Mesenteric fat pad (tissue), 1 donor: ENCODE measurements around the gene DPF3. TPM values are rescaled to one million over a fixed set of nuclear protein-coding genes. Genes with fewer than 3 reads are reported as not detected.
"Not testable (repeated sequence)": the region's sequence is repeated elsewhere in the genome, so short reads cannot be mapped to it uniquely, and the experiment has no call there.

Experiments
- DNase-seq: peaks from one replicate; pipeline ENCODE4 v3.0.0-alpha.2; 2020; ENCODE audit warnings: low spot score
- total RNA-seq: library from RNA; stranded (reverse); fragmentation: NEBNext Ultra II Directional; extraction: Animal tissue kit (Norgen Biotek cat#: 25700); gene quantifications from one replicate; pipeline ENCODE4 v1.2.1, GENCODE V29; 2021
- donor health status: DM: yes; HTN: yes; CAD: no.

DPF3 gene
- total RNA-seq, 1 donor from 2014 or later = 0.64 TPM

DNA sequence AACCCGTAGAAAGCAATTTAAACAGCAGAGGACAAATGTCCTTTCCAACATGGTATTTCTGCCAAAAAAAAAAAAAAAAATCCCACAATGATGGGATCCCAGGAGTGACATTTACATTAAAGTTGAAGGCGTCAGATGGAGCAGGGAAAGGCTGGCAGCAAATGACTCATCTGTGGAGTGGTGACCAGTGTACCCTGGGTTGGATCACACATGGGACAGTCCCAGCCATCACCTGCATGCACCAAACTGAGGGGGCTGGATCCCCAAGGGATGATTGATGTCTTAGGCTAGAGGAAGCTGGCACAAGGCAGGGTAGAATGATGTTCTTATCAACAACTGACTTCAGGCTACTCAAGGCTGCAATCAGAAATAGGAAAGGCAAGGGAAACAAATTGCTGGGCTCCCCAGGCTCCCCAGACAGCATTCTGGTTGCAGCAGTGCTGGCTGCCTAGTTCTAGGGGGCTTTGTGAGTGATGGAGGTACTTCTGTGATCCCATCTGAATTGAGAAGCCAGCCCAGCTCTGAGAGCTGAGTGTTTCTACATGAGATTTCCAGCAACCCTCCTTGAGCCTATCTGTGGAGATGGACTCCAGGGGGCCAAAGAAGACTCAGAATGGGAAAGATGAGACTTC, 117.9 kb downstream of the DPF3 start:
- DNase-seq = peak; percentile 53

DNA sequence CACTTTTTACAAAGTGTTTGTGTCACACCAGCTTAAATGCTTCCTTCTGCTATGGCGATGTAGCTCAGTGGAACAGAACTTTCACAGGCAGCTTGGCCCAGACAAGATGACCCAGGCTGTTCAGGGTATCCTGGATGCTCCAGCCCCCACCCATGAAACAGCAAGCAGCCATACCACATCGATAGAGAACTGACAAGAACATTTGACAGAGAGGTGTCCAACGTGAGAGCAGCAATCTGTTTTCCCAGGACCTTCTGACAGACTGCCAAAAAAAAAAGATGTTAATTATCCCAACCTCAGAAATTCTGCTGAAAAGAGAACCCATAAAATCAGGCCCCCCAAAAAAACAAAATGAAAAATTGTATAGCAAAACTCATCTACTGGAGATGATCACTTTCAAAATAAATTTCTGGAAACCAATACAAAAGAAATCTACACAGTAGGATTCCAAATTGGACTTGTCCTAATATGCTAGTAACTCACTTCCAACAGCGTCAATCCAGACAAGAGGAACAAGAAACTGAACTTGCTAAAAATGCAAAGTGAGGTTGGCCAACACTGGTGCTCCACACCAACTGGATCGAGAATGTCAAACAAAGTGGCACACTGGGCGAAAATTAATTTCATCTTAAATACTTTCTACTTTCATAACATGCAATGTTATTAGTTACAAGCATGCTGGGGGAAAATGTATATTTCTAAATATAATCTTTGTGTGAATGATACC, 118.8 kb downstream of the DPF3 start:
- no peak for DNase-seq

DNA sequence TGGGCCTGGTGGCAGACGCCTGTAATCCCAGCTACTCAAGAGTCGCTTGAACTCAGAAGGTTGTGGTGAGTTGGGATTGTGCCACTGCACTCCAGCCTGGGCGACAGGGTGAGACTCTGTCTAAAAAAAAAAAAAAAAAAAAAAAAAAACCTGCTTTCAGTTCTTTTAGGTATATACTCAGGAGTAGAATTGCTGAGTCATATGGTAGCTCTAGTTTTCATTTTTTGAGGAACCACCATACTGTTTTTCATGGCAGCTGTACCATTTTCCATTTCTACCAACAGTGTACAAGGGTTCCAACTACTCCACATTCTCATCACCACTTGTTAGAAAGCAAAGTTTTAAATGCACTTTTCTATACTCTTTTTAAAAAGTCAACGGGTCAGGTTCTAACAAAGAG, 119.8 kb downstream of the DPF3 start:
- DNase-seq = no peak

DNA sequence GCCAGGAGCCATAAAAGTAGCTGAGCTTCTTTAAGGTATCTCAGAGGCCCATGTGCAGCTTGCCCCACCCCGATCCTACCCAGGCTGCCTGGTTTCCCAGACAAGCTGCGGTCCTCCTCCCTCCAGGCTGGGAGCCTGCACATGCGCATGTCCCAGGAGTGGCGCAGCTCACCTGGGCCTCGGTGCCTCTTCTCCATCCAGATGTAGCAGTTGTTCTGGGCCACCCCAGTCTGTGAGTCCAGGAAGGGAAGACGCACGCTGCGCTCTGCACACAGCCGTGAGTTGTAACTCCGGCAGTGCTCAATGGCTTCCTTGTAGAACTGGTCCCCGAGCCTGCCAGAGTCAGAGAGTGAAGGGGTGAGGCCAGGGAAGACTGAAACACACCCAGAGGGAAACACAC, 122.3 kb downstream of the DPF3 start:
- DNase-seq = no peak

DNA sequence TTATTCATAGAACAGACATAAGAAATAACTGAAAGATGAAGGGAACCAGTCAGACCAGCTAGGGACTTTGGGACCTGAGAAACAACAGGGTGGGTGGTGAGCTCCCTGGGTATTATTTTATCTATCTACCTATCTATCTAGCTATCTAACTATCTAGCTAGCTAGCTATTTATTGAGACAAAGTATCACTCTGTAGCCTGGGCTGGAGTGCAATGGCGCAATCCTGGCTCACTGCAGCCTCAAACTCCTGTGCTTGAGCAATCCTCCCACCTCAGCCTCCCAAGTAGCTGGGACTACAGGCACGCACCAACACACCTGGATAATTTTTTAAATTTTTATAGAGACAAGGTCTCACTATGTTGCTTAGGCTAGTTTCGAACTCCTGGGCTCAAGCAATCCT, 127.6 kb downstream of the DPF3 start:
- DNase-seq = no peak

DNA sequence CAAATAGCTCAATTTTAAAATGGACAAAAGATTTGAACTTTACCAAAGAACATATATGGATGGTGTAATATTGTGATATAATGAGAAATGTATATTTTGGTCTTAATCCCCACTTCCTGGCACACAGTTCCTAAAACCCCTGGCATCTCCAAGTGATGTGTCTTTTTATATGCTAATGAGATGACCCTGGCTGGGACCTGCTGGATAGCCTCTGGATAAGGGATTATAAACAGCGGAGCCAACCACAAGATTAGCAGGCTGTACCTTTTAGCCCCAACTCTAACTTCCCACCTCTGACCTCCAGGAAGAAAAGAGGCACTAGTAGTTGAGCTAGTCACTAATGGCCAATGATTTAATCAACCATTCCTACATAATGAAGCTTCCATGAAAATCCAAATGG, 130.0 kb downstream of the DPF3 start:
- DNase-seq = no peak

DNA sequence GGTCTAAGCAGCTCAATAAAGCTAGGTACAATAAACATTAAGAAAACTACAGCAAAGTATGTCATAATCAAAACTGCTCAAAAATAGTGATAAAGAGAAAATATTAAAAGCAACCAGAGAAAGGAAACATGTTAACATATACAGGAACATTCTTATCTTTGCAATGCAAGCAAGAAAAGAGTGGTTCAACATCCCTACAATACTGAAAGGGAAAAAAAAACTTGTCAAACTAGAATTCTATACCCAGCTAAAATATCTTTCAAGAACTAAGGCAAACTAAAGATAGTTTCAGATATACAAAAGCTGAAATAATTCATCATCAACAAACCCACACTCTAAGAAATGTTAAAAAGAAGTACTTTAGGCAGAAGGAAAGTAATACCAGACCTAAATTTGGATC, 134.2 kb downstream of the DPF3 start:
- no peak for DNase-seq

DNA sequence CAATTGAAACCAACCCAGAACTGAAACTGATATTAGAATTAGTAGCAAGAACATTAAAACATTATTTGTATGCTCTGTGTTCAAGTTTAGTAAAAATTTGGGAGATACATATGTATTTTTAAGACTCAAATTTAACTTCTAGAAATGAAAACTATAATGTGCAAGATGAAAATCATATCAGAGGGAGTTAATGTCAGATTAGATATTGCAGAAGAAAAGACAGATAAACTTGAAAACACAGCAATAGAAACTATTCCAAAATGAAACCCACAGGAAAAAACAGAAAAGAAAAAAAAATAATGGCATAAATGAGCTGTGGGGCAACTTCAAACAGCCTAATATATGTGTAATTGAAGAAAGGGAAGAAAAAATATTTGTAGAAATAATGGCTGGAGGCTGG, 134.9 kb downstream of the DPF3 start:
- DNase-seq = no peak

DNA sequence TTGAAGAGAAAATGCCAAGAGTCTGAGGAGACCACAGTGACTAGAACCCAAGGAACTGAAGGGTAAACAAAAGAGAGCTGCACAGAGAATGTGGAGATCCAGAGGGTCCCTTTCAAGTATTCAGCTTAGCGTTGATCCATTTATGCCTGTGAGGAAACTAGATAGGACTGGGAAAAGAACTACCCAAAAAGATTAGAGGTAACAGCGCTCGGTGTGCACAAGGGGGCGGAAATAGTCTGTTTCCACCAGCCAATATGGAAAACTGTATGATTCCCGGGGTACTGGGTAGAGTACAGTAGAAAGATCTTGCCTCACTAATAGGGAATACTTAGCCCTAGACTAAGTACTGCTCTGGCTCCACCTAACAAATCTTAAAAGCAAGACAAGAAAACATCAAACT, 135.5 kb downstream of the DPF3 start:
- no peak for DNase-seq

DNA sequence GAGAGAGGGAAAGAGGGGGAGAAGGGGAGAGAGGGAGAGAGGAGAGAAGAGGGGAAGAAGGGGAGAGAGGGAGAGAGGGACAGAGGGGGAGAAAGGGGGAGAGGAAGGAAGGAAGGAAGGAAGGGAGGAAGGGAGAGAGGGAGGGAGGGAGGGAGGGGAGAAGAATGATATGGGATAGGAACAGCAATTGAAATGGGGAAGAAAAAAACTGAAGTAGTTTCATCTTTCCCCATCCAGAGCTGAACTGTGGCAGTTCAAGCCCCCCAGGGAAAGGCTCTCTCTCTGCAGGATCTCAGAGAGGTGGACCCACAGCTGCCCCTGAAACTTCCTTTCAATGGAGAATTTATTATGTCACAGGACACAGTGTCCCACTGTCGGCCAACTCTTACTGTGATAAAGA, 136.9 kb downstream of the DPF3 start:
- no peak for DNase-seq

DNA sequence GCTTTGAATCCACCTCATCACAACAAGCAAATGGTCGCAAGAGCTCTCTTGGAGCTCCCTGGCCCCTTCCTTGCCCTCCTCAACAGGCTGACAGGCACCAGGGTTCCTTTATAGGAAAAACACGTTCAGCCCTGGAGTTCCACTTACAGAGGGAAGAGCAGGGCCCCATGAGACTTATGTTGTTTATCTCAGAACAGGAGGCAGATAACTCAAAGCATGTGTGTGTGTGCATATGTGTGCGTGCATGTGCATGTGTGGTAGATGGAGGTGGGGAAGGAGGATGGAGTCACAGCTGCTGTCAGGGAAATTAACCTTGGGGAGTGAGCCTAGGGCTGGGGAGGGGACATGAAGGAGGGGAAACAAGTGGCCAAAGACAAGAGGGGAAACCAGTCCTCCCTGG, 138.1 kb downstream of the DPF3 start:
- no peak for DNase-seq

DNA sequence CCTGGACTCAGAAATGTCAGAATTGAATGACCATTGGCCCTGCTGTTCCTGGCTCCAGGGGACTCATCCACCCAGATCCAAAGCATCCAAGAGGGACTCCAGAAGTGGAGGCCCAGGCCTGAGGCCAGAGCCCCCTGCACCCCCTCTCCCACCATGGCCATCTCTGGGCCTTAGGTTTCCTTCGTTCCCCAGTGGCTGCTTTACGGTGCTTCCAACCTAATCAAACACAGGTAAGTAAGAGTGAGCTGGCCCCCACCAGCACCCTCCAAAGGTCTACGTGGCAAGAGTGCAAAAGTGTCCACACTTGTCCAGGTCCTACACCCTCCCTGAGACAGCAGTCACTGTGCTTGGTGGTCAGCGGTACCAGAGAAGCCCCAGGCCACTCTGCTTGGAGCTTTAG, 139.0 kb downstream of the DPF3 start:
- DNase-seq = no peak

DNA sequence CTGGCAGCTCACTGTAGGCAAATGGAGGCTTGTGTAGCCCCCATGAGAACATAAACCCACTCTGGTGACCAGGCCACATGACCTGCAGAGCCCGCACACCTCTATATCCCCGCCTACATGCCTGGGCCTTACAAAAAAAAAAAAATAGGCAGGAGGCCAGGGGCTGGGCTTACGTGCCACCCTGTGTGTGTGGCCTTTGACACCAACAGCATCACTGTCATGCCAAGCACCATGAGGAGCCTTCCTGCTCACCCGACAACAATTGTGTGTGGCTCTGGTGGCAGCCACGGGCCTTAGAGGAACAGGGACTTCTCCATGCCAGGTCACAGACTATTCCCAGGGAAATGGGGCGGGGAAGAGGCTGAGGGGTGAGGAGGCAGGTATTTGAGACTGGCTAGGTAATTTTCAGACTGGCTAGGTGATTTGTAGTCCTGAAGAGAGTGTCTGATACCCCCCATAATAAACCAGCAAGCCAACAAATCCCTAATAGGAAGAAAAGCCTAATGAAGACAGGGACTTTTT, 140.0 kb downstream of the DPF3 start:
- no peak for DNase-seq

DNA sequence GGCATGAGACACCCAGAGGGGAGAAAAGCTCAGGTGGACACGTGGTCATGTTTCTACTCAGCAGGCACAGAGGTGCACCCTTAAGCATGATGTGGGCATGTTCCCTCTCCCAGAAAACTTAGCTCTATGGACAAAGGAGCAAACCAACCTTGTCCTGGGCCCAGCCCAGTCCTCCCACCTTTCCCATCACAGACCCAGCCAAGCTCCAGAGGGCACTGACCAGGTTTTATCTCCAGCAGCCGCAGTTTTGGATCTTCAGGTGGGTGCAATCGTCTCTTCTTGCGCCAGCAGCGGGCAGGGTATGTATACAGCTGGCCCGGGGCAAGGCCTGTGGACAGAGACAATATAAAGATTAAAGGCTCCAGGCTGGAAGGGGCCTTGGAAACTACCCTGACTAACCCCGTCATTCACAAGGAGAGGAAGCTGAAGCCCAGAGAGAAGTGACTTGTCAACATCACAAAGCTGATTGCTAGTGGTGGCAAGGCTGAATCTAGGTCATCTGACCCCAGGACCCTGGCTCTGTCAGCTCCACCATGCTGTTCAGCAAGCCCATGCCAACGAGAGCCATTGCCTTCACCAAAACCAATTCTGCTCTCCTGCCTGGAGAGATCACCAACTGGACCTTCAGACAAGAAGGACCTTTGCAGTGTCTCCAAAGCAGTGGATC, 140.7 kb downstream of the DPF3 start:
- no peak for DNase-seq

DNA sequence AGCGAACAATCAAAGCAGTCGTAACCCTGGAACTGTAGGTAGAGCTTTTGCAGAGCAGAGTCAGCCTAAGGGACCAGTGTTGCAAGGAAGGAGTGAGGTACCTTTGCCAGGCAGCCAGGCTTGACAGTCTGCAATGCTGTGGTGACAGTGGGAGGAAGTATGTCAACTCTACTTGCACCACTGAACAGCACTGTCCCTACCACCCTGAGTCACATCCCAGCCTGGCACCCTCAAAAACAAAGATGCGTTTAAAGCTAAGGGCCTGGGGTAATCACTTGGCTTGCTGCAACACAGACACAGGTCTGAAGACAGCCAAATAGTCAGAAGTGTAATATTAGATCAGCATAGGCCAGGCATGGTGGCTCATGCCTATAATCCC, 141.9 kb downstream of the DPF3 start:
- DNase-seq = no peak

DNA sequence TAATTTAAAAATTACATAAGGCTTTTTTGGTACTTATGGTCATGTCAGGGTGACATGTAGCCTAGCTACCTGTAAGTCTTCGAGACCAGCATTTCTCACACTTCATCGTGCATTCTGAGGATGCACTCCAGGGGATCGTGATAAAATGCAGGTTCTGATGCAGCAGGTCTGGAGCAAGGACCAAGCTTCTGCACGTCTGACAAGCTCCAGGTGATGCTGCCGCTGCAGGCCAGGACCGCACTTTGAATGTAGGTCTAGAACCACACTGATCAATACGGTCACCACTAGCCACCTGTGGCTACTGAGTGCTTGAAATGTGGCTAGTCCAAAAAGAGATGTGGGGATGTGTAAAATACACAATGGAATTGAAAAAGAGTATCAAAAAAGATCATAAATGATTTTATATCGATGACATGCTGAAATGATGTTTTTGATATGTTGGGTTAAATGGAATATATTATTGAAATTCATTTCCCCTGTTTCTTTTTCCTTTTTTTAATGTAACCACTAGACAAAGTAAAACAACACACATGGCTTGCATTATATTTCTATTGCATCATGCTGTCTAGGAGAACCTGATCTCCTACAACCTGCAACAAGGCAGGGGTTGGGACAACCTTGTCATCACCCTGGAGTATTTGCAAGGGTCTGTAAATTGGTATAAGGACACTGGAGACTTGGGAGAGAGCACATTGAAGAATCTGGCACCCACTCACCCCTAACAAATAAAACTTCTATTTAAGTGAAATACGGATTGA, 142.4 kb downstream of the DPF3 start:
- no peak for DNase-seq

DNA sequence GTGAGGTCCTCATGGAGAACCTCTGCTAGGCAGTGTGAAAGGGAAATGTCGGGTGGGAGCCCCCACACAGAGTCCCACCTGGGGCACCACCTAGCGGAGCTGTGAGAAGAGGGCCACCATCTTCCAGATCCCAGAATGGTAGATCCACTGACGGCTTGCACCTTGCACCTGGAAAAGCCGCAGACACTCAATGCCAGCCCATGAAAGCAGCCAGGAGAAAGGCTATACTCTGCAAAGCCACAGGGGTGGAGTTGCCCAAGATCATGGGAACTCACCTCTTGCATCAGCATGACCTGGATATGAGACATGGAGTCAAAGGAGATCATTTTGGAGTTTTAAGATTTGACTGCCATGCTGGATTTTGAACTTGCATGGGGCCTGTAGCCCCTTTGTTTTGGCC, 145.0 kb downstream of the DPF3 start:
- DNase-seq = not testable (repeated sequence)

DNA sequence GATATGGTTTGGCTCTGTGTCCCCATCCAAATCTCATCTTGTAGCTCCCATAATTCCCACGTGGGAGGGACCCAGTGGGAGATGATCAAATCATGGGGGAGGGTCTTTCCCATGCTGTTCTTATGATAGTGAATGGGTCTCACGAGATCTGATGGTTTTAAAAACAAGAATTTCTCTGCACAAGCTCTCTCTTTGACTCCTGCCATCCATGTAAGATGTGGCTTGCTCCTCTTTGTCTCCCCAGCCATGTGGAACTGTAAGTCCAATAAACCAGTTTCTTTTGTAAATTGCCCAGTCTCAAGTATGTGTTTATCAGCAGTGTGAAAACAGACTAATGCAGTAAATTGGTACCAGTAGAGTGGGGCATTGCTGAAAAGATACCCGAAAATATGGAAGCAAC, 146.2 kb downstream of the DPF3 start:
- DNase-seq = no peak

DNA sequence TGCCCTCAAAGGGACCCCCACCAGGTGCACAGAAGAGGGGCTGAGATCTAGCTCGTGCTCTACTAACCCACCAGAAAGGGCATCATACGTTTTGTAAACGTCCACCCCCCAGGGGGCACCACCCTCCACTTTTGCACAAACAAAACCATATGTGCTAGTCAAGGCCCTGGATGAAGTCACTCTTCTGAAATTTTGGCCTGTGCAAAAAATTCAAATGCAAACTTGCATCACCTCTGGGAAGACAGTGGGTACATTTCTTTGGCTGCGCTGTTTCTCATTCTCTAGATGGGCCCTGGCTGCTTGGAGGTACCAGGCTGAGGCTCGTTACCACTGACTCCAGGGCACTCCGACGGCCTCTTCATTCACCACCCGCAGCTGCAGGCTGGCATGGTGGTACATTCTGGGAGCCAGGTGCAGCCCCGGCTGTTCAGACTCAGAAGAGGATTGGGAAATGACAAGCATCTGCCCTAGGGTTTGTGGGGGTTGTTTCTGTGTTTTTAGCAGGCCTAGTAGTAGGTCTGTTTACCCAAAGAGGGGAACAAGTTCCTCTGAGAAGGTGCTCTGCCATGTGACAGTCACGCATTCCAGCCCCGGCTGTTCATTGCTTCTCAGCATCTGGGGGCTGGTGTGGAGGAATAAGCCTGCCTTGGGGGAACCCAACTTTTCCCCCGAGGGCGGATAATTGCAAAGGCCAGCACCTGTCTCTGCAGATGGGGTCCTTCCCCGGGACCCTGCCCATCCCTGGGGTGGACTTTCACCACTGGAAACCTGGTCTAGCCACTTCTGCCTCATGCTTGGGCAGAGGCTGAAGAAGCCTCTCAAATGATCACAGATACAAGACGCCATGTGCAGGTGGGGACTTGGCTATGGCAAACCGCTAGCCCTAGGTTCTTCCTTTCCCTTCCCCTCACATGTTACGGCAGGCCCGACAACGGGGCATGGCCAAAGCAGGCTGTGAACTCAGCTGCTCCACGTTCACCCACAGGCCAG, 147.6 kb downstream of the DPF3 start:
- no peak for DNase-seq

DNA sequence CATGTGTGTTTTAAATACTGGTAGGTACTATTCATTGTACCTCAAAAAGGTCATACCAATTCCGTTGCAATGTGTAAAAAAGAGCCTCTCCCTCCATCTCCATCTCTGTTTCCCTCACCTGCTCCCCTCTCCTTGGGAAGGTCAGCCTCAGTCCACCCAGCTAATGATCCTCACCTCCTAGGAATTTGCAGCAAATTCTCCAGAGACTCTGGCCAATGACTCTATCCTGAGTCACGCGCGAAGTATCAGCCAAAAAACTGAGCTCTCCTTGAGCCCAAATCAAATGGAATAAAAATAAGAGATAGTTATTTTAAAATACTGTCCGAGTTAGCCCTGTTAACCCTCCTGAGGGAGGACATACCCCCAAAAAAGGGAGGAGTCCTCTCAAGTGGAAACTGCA, 148.4 kb downstream of the DPF3 start:
- DNase-seq = no peak
